Measurements from ENCODE around the gene IRF2BPL.
A peak's percentile ranks its signal among the peaks of the same experiment; 100 is the strongest.

IRF2BPL gene

GRCh38 chr14:77043984-77044485 is 15.5 kb upstream of the IRF2BPL start:
- no peak overlapping the region for H3K4me3 ChIP-seq (ENCODE audit: low read length)
- no peak for TF ChIP-seq ZNF274 (IDR thresholded peaks at IDR 0.05; ENCODE audit: low read depth, low read length)

GRCh38 chr14:77043177-77043983 is 14.9 kb upstream of the IRF2BPL start:
- H3K4me3 ChIP-seq (ENCODE audit: low read length) = no peak overlapping the region; the same call in 1 of the 2 replicates

GRCh38 chr14:77041881-77042545 is 13.5 kb upstream of the IRF2BPL start:
- no peak for TF ChIP-seq ZNF274 (IDR thresholded peaks at IDR 0.05; ENCODE audit: low read depth, low read length)
- H3K4me3 ChIP-seq (ENCODE audit: low read length) = no peak overlapping the region

More at GRCh38 chr14:77043177-77043983, 14.9 kb upstream of the IRF2BPL start:
- TF ChIP-seq ZNF274 (IDR thresholded peaks at IDR 0.05; ENCODE audit: low read depth, low read length) = no peak

GRCh38 chr14:77040741-77041653 is 12.5 kb upstream of the IRF2BPL start:
- H3K4me3 ChIP-seq (ENCODE audit: low read length) = peak overlapping the region; percentile 23; the same call in 1 of the 2 replicates
- TF ChIP-seq ZNF274 (IDR thresholded peaks at IDR 0.05; ENCODE audit: low read depth, low read length) = no peak

- TF ChIP-seq ZNF274 (IDR thresholded peaks at IDR 0.05; ENCODE audit: low read depth, low read length) = no peak
- peak overlapping the region; percentile 59; the same call in 1 of the 2 replicates for H3K4me3 ChIP-seq (ENCODE audit: low read length)
Measured at GRCh38 chr14:77040059-77040740, 11.7 kb upstream of the IRF2BPL start.

GRCh38 chr14:77039285-77040058 is 11.0 kb upstream of the IRF2BPL start:
- peak overlapping the region; percentile 59; the same call in 1 of the 2 replicates for H3K4me3 ChIP-seq (ENCODE audit: low read length)

GRCh38 chr14:77037938-77038568 is 9.5 kb upstream of the IRF2BPL start:
- TF ChIP-seq ZNF274 (IDR thresholded peaks at IDR 0.05; ENCODE audit: low read depth, low read length) = no peak
- no peak overlapping the region for H3K4me3 ChIP-seq (ENCODE audit: low read length)

More at GRCh38 chr14:77039285-77040058, 11.0 kb upstream of the IRF2BPL start:
- no peak for TF ChIP-seq ZNF274 (IDR thresholded peaks at IDR 0.05; ENCODE audit: low read depth, low read length)

- no peak overlapping the region for H3K4me3 ChIP-seq (ENCODE audit: low read length)
- no peak for TF ChIP-seq ZNF274 (IDR thresholded peaks at IDR 0.05; ENCODE audit: low read depth, low read length)
Measured at GRCh38 chr14:77037215-77037937, 8.9 kb upstream of the IRF2BPL start.

GRCh38 chr14:77036484-77037214 is 8.1 kb upstream of the IRF2BPL start:
- TF ChIP-seq ZNF274 (IDR thresholded peaks at IDR 0.05; ENCODE audit: low read depth, low read length) = no peak
- H3K4me3 ChIP-seq (ENCODE audit: low read length) = no peak overlapping the region

GRCh38 chr14:77035267-77035666 is 6.8 kb upstream of the IRF2BPL start:
- no peak for TF ChIP-seq ZNF274 (IDR thresholded peaks at IDR 0.05; ENCODE audit: low read depth, low read length)
- H3K4me3 ChIP-seq (ENCODE audit: low read length) = no peak overlapping the region
